Breast epithelium (tissue), 4 donors: ENCODE data around the gene ARNT2. TPM values are rescaled to one million over a fixed set of nuclear protein-coding genes. Genes with fewer than 3 reads are reported as not detected.

Experiments used
- DNase-seq, 2 donors: peaks; one replicate each; pipeline ENCODE4 v3.0.0-alpha.2; 2019; ENCODE audit warnings: low spot score in 2 of 2
- H3K27ac ChIP-seq, 2 donors: fragments of 200-600 bp; sonication (generic) in 1 of 2; one replicate each; pipeline ENCODE4 v1.5.1; 2016 to 2019; ENCODE audit warnings: mild to moderate bottlenecking in 1 of 2
- H3K27me3 ChIP-seq, 2 donors: fragments of 200-600 bp; sonication (generic) in 1 of 2; one replicate each; pipeline versions ENCODE4 v1.5.1 to v1.6.0; 2017 to 2019; ENCODE audit warnings: control low read depth in 1 of 2, mild to moderate bottlenecking in 1 of 2
- H3K36me3 ChIP-seq: fragments of 200-600 bp; one replicate; pipeline ENCODE4 v1.5.1; 2019
- H3K4me1 ChIP-seq, 2 donors: fragments of 200-600 bp; sonication (generic); one replicate each; pipeline ENCODE4 v1.5.1; 2016 to 2019; ENCODE audit warnings: control low read depth in 1 of 2
- H3K4me3 ChIP-seq, 3 donors: fragments of 200-600 bp; sonication (generic); 1 replicate in 2 of 3; 2 replicates in 1 of 3; pipeline ENCODE4 v1.5.1; 2016 to 2019; ENCODE audit warnings: mild to moderate bottlenecking in 3 of 3, moderate library complexity in 2 of 3
- H3K9me3 ChIP-seq, 2 donors: fragments of 200-600 bp; sonication (generic) in 1 of 2; one replicate each; pipeline ENCODE4 v1.5.1; 2016 to 2019; ENCODE audit warnings: control low read depth in 1 of 2
- POLR2A ChIP-seq: fragments of 450-650 bp; IDR thresholded peaks from one replicate; pipeline ENCODE4 v1.6.1; 2016; ENCODE audit warnings: antibody characterized with exemption, mild to moderate bottlenecking, moderate library complexity
- POLR2AphosphoS5 ChIP-seq, 3 donors: sonication (generic); formaldehyde crosslinking; IDR thresholded peaks; one replicate each; pipeline ENCODE4 v1.6.1; 2017; ENCODE audit warnings: antibody characterized with exemption in 3 of 3
- intact Hi-C: fragments of 100-400 bp; cut with DNase I; formaldehyde crosslinking; loops from one replicate; pipeline ENCODE4 v1.15.1; 2023; ENCODE audit warnings: low total_unique reads
- total RNA-seq, 3 donors: library from RNA; depleted of rRNA; stranded (reverse); fragments of >200 nt; gene quantifications; one replicate each; pipeline ENCODE4 v1.1.0, GENCODE V29; 2016
- TF ChIP-seq, protein P1 (sequence below), 3 donors: fragments of 450-650 bp; IDR thresholded peaks; one replicate each; pipeline ENCODE4 v1.5.1; 2016 to 2017; ENCODE audit warnings: antibody characterized with exemption in 3 of 3, mild to moderate bottlenecking in 3 of 3, moderate library complexity in 3 of 3

The ARNT2 gene
- total RNA-seq, 3 donors from 2014 or later = 5.9 to 8.5 (median 7.0) TPM

- Histone ChIP-seq H3K27me3 (no peaks in the 10 kb centered on the region), H3K27ac (no peak overlapping the region), H3K9me3 (no peaks in the 10 kb centered on the region), H3K4me1 (no peaks in the 10 kb centered on the region), H3K36me3 (no peaks in the 10 kb centered on the region), H3K4me3 (no peak overlapping the region)
- DNase-seq = no peak
- no peak for TF ChIP-seq POLR2AphosphoS5 (IDR thresholded peaks at IDR 0.05)
- TF ChIP-seq, protein P1, sequence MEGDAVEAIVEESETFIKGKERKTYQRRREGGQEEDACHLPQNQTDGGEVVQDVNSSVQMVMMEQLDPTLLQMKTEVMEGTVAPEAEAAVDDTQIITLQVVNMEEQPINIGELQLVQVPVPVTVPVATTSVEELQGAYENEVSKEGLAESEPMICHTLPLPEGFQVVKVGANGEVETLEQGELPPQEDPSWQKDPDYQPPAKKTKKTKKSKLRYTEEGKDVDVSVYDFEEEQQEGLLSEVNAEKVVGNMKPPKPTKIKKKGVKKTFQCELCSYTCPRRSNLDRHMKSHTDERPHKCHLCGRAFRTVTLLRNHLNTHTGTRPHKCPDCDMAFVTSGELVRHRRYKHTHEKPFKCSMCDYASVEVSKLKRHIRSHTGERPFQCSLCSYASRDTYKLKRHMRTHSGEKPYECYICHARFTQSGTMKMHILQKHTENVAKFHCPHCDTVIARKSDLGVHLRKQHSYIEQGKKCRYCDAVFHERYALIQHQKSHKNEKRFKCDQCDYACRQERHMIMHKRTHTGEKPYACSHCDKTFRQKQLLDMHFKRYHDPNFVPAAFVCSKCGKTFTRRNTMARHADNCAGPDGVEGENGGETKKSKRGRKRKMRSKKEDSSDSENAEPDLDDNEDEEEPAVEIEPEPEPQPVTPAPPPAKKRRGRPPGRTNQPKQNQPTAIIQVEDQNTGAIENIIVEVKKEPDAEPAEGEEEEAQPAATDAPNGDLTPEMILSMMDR (IDR thresholded peaks at IDR 0.05) = no peak
- no peak for TF ChIP-seq POLR2A
- intact Hi-C loops = no loop called here
Measured at GRCh38 chr15:80433836-80434235, 29.7 kb downstream of the ARNT2 start.

GRCh38 chr15:80434926-80435720 is 30.9 kb downstream of the ARNT2 start:
- DNase-seq = no peak
- Histone ChIP-seq H3K4me1 (no peaks in the 10 kb centered on the region), H3K36me3 (no peaks in the 10 kb centered on the region), H3K4me3 (no peak overlapping the region), H3K27me3 (no peaks in the 10 kb centered on the region), H3K27ac (no peak overlapping the region), H3K9me3 (no peaks in the 10 kb centered on the region)
- intact Hi-C loops = loop anchor here (5.0 kb wide), 1 partner anchor 822 kb away; no protein-coding TSS in a partner anchor
- TF ChIP-seq, protein P1 (IDR thresholded peaks at IDR 0.05) = no peak
- TF ChIP-seq POLR2A (no peak), POLR2AphosphoS5 (IDR thresholded peaks at IDR 0.05) (no peak)

- no peak overlapping the region for H3K27ac ChIP-seq
- H3K4me1 ChIP-seq = no peaks in the 10 kb centered on the region
- no peak for DNase-seq
- TF ChIP-seq POLR2AphosphoS5 (IDR thresholded peaks at IDR 0.05) (no peak), POLR2A (no peak)
- TF ChIP-seq, protein P1 (IDR thresholded peaks at IDR 0.05) = no peak
- no peaks in the 10 kb centered on the region for H3K36me3 ChIP-seq
- H3K27me3 ChIP-seq = no peaks in the 10 kb centered on the region
- H3K4me3 ChIP-seq = no peak overlapping the region
- no peaks in the 10 kb centered on the region for H3K9me3 ChIP-seq
- intact Hi-C loops = loop anchor here (5.0 kb wide), 1 partner anchor 821 kb away; no protein-coding TSS in a partner anchor
Measured at GRCh38 chr15:80436511-80437307, 32.5 kb downstream of the ARNT2 start.

GRCh38 chr15:80437334-80437891 is 33.2 kb downstream of the ARNT2 start:
- intact Hi-C loops = loop anchor here (5.0 kb wide), 1 partner anchor 820 kb away; no protein-coding TSS in a partner anchor
- DNase-seq = no peak
- no peaks in the 10 kb centered on the region for H3K27me3 ChIP-seq
- H3K4me3 ChIP-seq = no peak overlapping the region
- H3K4me1 ChIP-seq = no peaks in the 10 kb centered on the region
- H3K9me3 ChIP-seq = no peaks in the 10 kb centered on the region
- H3K27ac ChIP-seq = no peak overlapping the region
- no peak for TF ChIP-seq POLR2AphosphoS5 (IDR thresholded peaks at IDR 0.05)
- TF ChIP-seq POLR2A = no peak
- TF ChIP-seq, protein P1 (IDR thresholded peaks at IDR 0.05) = no peak
- no peaks in the 10 kb centered on the region for H3K36me3 ChIP-seq
